GM21367 (cell line): ENCODE measurements around the gene EYS.

Experiments used
- ATAC-seq: cut with Tn5 transposase; IDR thresholded peaks from one replicate; pipeline ENCODE4 v1.9.1; 2021; ENCODE audit not compliant: unreplicated experiment

Gene EYS

GRCh38 chr6:64874776-64875175 is 832.2 kb downstream of the EYS start:
- ATAC-seq, result no peak

- ATAC-seq, result no peak
Observed at GRCh38 chr6:64872633-64873032, 834.4 kb downstream of the EYS start.

- no peak for ATAC-seq
Observed at GRCh38 chr6:64861039-64861651, 845.9 kb downstream of the EYS start.

GRCh38 chr6:64860203-64860602 is 846.8 kb downstream of the EYS start:
- ATAC-seq, result no peak

- ATAC-seq, result no peak
Observed at GRCh38 chr6:64850121-64850520, 856.9 kb downstream of the EYS start.

GRCh38 chr6:64848467-64848866 is 858.6 kb downstream of the EYS start:
- no peak for ATAC-seq

- no peak for ATAC-seq
Observed at GRCh38 chr6:64847396-64847795, 859.6 kb downstream of the EYS start.

GRCh38 chr6:64838726-64839125 is 868.3 kb downstream of the EYS start:
- ATAC-seq, result no peak

GRCh38 chr6:64831680-64832079 is 875.3 kb downstream of the EYS start:
- no peak for ATAC-seq

- no peak for ATAC-seq
Observed at GRCh38 chr6:64817525-64817924, 889.5 kb downstream of the EYS start.

GRCh38 chr6:64815718-64816117 is 891.3 kb downstream of the EYS start:
- ATAC-seq, result no peak

- no peak for ATAC-seq
Observed at GRCh38 chr6:64812138-64812537, 894.9 kb downstream of the EYS start.

GRCh38 chr6:64811119-64811518 is 895.9 kb downstream of the EYS start:
- no peak for ATAC-seq

- ATAC-seq, result no peak
Observed at GRCh38 chr6:64807785-64808184, 899.2 kb downstream of the EYS start.

GRCh38 chr6:64803470-64804166 is 903.4 kb downstream of the EYS start:
- no peak for ATAC-seq

- no peak for ATAC-seq
Observed at GRCh38 chr6:64792534-64792933, 914.5 kb downstream of the EYS start.

- ATAC-seq, result no peak
Observed at GRCh38 chr6:64789476-64789875, 917.5 kb downstream of the EYS start.

- no peak for ATAC-seq
Observed at GRCh38 chr6:64786736-64787135, 920.3 kb downstream of the EYS start.

- ATAC-seq, result no peak
Observed at GRCh38 chr6:64782877-64783276, 924.1 kb downstream of the EYS start.

GRCh38 chr6:64777941-64778785 is 928.9 kb downstream of the EYS start:
- no peak for ATAC-seq

- ATAC-seq, result no peak
Observed at GRCh38 chr6:64776359-64776758, 930.7 kb downstream of the EYS start.

- no peak for ATAC-seq
Observed at GRCh38 chr6:64774881-64775280, 932.1 kb downstream of the EYS start.
